ENCODE data around the gene SYMPK. TPM values are rescaled to one million over a fixed set of nuclear protein-coding genes. Genes with fewer than 3 reads are reported as not detected.

The SYMPK gene
- total RNA-seq, 4 donors from 2014 or later, result 25.5 to 35.6 (median 30.8) TPM

DNA sequence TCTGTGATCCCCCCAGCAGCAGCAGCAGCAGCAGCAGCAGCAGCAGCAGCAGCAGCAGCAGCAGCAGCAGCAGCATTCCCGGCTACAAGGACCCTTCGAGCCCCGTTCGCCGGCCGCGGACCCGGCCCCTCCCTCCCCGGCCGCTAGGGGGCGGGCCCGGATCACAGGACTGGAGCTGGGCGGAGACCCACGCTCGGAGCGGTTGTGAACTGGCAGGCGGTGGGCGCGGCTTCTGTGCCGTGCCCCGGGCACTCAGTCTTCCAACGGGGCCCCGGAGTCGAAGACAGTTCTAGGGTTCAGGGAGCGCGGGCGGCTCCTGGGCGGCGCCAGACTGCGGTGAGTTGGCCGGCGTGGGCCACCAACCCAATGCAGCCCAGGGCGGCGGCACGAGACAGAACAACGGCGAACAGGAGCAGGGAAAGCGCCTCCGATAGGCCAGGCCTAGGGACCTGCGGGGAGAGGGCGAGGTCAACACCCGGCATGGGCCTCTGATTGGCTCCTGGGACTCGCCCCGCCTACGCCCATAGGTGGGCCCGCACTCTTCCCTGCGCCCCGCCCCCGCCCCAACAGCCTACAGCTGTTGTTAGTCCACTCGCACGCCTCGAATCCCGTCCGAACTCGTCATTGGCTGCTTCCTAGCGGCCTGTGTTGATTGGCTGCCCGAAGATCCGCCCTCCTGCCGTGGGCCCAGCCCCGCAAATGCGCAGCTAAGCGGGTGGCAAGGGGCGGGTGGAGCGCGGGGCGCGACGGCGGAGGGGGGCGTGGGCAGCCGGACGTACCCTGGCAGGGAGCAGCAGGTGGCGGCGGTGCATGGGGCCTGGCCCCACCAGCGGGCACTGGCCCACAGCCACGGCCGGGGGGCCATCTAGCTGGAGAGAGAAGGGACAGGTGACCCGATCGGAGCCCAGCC lies 92.5 kb downstream of the SYMPK start:
- TF ChIP-seq, protein P1, sequence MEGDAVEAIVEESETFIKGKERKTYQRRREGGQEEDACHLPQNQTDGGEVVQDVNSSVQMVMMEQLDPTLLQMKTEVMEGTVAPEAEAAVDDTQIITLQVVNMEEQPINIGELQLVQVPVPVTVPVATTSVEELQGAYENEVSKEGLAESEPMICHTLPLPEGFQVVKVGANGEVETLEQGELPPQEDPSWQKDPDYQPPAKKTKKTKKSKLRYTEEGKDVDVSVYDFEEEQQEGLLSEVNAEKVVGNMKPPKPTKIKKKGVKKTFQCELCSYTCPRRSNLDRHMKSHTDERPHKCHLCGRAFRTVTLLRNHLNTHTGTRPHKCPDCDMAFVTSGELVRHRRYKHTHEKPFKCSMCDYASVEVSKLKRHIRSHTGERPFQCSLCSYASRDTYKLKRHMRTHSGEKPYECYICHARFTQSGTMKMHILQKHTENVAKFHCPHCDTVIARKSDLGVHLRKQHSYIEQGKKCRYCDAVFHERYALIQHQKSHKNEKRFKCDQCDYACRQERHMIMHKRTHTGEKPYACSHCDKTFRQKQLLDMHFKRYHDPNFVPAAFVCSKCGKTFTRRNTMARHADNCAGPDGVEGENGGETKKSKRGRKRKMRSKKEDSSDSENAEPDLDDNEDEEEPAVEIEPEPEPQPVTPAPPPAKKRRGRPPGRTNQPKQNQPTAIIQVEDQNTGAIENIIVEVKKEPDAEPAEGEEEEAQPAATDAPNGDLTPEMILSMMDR (IDR thresholded peaks at IDR 0.05), result peak in 3 of 4 experiments; percentile 95 to 98 (median 95)
- TF ChIP-seq EP300 (IDR thresholded peaks at IDR 0.05) (no peak), POLR2AphosphoS5 (IDR thresholded peaks at IDR 0.05) (peak; percentile 75), POLR2A (IDR thresholded peaks at IDR 0.05) (peak; percentile 62)
- Histone ChIP-seq H3K27me3 (no peaks in the 10 kb centered on the region), H3K4me3 (peak overlapping the region; percentile 34 to 93), H3K9me3 (no peaks in the 10 kb centered on the region), H3K4me1 (peaks cover 3 to 56% (median 24%) of the 10 kb centered on the region in 3 donors), H3K27ac (peak overlapping the region; percentile 88 to 99 (median 98)), H3K36me3 (peaks cover 0 to 35% of the 10 kb centered on the region in 2 donors)
- WGBS, 2 donors (ENCODE audit: low coverage in 1 of 2), result 0% methylated on average over 2 to 3 of the region's 79 CpGs
- ATAC-seq, result peak; percentile 82

DNA sequence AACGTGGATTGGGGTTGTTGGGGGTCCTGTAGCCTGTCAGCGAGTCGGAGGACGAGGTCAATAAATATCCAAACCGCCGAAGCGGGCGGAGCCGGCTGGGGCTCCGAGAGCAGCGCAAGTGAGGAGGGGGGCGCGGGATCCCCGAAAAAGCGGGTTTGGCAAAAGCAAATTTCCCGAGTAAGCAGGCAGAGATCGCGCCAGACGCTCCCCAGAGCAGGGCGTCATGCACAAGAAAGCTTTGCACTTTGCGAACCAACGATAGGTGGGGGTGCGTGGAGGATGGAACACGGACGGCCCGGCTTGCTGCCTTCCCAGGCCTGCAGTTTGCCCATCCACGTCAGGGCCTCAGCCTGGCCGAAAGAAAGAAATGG lies 93.1 kb downstream of the SYMPK start:
- no peak for TF ChIP-seq EP300 (IDR thresholded peaks at IDR 0.05)
- TF ChIP-seq, protein P1 (IDR thresholded peaks at IDR 0.05), result no peak
- TF ChIP-seq POLR2AphosphoS5 (IDR thresholded peaks at IDR 0.05), result no peak
- no peak for TF ChIP-seq POLR2A (IDR thresholded peaks at IDR 0.05)
- H3K4me1 ChIP-seq, result peaks cover 3 to 62% (median 30%) of the 10 kb centered on the region in 3 donors

DNA sequence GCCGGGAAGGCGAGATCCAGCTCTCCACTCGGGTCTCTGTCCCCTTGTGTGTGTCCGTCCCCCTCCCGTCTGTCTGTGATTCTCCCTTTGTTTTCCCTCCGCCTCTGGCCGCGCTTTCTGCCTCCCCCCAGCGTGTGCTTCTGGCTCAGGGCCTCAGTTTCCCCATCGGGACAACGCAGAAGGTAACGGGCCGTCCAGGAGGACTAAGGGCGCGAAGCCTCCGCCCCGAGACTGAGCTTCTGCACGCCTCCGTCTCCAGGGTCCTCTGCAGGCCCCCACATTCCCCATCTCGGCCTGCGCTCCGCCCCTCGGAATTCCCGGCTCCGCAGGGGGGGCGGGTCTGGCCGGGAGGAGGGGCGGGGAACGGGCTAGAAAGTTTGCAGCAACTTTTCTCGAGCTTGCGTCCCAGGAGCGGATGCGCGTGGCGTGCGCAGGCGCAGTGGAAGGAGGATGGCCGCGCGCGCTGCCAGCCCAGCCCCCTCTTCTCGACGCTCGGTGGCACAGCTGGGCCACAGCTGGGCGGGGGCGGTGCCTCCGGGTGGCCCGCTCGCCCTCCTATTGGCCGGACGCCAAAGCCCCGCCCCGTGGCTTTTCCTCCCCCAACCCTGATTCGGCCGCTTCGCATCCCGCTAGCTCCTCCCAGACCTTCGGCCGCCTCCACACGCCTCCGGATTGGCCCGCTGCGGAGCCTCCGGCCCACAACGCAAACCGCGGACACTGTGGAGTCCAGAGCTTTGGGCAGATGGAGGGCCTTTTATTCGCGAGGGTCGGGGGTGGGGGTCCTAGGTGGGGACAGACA lies 93.8 kb downstream of the SYMPK start, which contains the start of gene SIX5:
SIX5 (minus strand) TSS at position 269 of the 799 bp plus-strand sequence. CDS start 408 bp downstream, outside the sequence.
- peak; percentile 94 for TF ChIP-seq POLR2AphosphoS5 (IDR thresholded peaks at IDR 0.05)
- TF ChIP-seq, protein P1 (IDR thresholded peaks at IDR 0.05), result no peak
- TF ChIP-seq EP300 (IDR thresholded peaks at IDR 0.05), result no peak
- peak; percentile 91 to 93 for TF ChIP-seq POLR2A (IDR thresholded peaks at IDR 0.05)
- no peaks in the 10 kb centered on the region for H3K27me3 ChIP-seq
- H3K4me1 ChIP-seq, result peaks cover 3 to 68% (median 36%) of the 10 kb centered on the region in 3 donors
- H3K27ac ChIP-seq, result peak within 1 kb of the TSS; percentile 88 to 99 (median 98)
- peak within 1 kb of the TSS; percentile 65 to 93 for H3K4me3 ChIP-seq
- no peaks in the 10 kb centered on the region for H3K9me3 ChIP-seq
- peaks cover 0 to 24% of the 10 kb centered on the region in 2 donors for H3K36me3 ChIP-seq
- WGBS, 2 donors (ENCODE audit: low coverage in 1 of 2), result 0% methylated on average over 3 of the region's 70 CpGs; no CpG with 5 or more reads in 1 of the 2 donors
- ATAC-seq, result peak; percentile 72

More for the DNA sequence above, 93.1 kb downstream of the SYMPK start:
- Histone ChIP-seq H3K27ac (peak overlapping the region; percentile 88 to 99 (median 98)), H3K27me3 (no peaks in the 10 kb centered on the region), H3K9me3 (no peaks in the 10 kb centered on the region), H3K36me3 (peaks cover 0 to 30% of the 10 kb centered on the region in 2 donors), H3K4me3 (peak overlapping the region; percentile 34 to 93)
- no peak for ATAC-seq
- WGBS, 2 donors (ENCODE audit: low coverage in 1 of 2), result no CpG with 5 or more reads among the region's 28 CpGs

DNA sequence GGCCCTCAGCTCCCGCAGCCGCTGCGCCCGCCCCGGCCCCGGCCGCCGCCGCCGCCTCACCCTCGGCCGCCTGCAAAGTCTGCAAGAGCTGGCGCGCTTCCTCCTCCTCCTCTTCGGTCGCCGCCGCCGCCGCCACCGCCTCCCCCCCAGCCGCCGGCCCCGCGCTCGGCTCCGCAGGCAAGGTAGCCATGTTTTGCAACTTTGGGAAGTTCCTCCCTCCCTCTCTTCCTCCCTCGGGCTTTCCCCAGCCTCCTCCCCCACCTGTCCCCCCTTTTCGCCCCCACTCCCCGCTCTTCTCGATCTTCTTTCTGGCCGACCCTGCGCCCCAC lies 94.3 kb downstream of the SYMPK start:
- TF ChIP-seq POLR2A (IDR thresholded peaks at IDR 0.05) (no peak), EP300 (IDR thresholded peaks at IDR 0.05) (no peak), POLR2AphosphoS5 (IDR thresholded peaks at IDR 0.05) (no peak)
- TF ChIP-seq, protein P1 (IDR thresholded peaks at IDR 0.05), result no peak
- no peak for ATAC-seq
- Histone ChIP-seq H3K36me3 (peaks cover 0 to 21% of the 10 kb centered on the region in 2 donors), H3K9me3 (no peaks in the 10 kb centered on the region), H3K27ac (peak overlapping the region; percentile 86 to 99 (median 98)), H3K4me1 (peaks cover 3 to 74% (median 42%) of the 10 kb centered on the region in 3 donors), H3K27me3 (no peaks in the 10 kb centered on the region), H3K4me3 (peak overlapping the region; percentile 65 to 93)
- 3% methylated on average over 7 of the region's 33 CpGs; no CpG with 5 or more reads in 1 of the 2 donors for WGBS, 2 donors (ENCODE audit: low coverage in 1 of 2)

Measured in gastroesophageal sphincter (tissue), 4 donors.